Measurements from ENCODE around the gene KCNJ9. TPM values are rescaled to one million over a fixed set of nuclear protein-coding genes. Genes with fewer than 3 reads are reported as not detected.

The KCNJ9 gene
- total RNA-seq, 1 donor from 2014 or later = not detected

DNA sequence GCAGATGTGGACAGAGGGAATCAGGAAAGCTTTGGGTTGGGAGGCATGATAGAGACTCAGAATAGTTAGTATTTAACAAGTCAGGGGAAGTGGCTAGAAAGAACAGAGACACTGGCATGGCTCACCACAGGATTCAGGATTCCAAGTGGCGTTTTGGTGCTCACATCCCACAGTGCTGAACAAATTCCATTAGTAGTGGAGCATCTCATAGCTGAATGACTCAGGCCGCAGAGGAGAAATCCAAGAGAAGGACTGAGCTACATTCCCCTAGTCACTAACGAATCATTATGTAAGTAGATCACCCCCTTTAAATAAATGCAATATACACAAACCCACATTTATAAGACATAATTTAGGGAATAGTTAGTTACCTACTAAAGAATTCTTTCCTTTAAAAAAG, 5.0 kb upstream of the KCNJ9 start:
- no peak overlapping the region for H3K27ac ChIP-seq (ENCODE audit: low read depth, low read length)
- DNase-seq (ENCODE audit: low read depth) (peak; percentile 17), FAIRE-seq (no peak)
- peaks cover 6% of the 10 kb centered on the region for H3K4me1 ChIP-seq (ENCODE audit: insufficient read depth, low read length)
- H3K4me3 Mint-ChIP-seq (ENCODE audit: unreplicated experiment) = no peak overlapping the region
- no peak overlapping the region for H3K4me2 ChIP-seq (ENCODE audit: low read length)
- peaks cover 39% of the 10 kb centered on the region for H3K27me3 ChIP-seq (ENCODE audit: insufficient read depth, low read length)
- H4K20me1 ChIP-seq (ENCODE audit: insufficient read depth, low read length) = no peaks in the 10 kb centered on the region
- H3K4me3 ChIP-seq (ENCODE audit: insufficient read depth, low read depth, low read length) = no peak overlapping the region
- no peak overlapping the region for H3K9ac ChIP-seq (ENCODE audit: low read length)
- H3K9me3 ChIP-seq (ENCODE audit: insufficient read depth, low read depth, low read length) = no peaks in the 10 kb centered on the region
- H3K27me3 Mint-ChIP-seq (ENCODE audit: low read depth, unreplicated experiment) = peaks cover 55% of the 10 kb centered on the region
- H2AFZ ChIP-seq (ENCODE audit: low read depth, low read length) = no peak overlapping the region
- H3K36me3 ChIP-seq (ENCODE audit: insufficient read depth, low read length) = no peaks in the 10 kb centered on the region
- TF ChIP-seq, protein P1, sequence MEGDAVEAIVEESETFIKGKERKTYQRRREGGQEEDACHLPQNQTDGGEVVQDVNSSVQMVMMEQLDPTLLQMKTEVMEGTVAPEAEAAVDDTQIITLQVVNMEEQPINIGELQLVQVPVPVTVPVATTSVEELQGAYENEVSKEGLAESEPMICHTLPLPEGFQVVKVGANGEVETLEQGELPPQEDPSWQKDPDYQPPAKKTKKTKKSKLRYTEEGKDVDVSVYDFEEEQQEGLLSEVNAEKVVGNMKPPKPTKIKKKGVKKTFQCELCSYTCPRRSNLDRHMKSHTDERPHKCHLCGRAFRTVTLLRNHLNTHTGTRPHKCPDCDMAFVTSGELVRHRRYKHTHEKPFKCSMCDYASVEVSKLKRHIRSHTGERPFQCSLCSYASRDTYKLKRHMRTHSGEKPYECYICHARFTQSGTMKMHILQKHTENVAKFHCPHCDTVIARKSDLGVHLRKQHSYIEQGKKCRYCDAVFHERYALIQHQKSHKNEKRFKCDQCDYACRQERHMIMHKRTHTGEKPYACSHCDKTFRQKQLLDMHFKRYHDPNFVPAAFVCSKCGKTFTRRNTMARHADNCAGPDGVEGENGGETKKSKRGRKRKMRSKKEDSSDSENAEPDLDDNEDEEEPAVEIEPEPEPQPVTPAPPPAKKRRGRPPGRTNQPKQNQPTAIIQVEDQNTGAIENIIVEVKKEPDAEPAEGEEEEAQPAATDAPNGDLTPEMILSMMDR (IDR thresholded peaks at IDR 0.05; ENCODE audit: insufficient read depth, low read depth, low read length) = no peak
- TF ChIP-seq EZH2 (IDR thresholded peaks at IDR 0.05; ENCODE audit: insufficient read depth, low read length) = no peak
- H3K36me3 Mint-ChIP-seq (ENCODE audit: low read depth, unreplicated experiment) = no peaks in the 10 kb centered on the region
- no peaks in the 10 kb centered on the region for H3K79me2 ChIP-seq (ENCODE audit: insufficient read depth, low read length)
- peaks cover 4% of the 10 kb centered on the region for H3K4me1 Mint-ChIP-seq (ENCODE audit: low read depth, unreplicated experiment)
- no peak overlapping the region for H3K27ac Mint-ChIP-seq (ENCODE audit: unreplicated experiment)
- H3K9me3 Mint-ChIP-seq (ENCODE audit: unreplicated experiment) = no peaks in the 10 kb centered on the region

DNA sequence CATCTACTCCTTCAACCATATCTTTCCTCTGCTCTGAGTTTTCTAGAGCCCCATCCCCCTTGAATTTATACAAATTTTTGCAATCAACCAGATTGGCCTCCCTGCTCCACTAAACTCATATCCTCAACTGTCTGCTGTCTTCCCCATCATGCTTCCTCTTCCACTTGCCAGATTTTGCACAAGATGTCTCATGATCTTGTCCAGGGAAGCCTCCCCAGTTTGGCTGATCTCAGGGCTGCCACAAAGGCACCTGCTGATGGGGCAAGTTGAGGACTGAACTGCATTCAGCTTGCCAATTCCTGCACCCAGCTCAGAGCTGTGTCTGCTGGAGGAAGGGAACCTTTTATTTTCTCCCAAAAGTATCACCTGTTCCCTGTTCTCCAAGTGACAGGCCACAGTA, 3.9 kb upstream of the KCNJ9 start:
- DNase-seq (ENCODE audit: low read depth) (no peak), FAIRE-seq (no peak)
- H3K9me3 ChIP-seq (ENCODE audit: insufficient read depth, low read depth, low read length) = no peaks in the 10 kb centered on the region
- no peaks in the 10 kb centered on the region for H3K79me2 ChIP-seq (ENCODE audit: insufficient read depth, low read length)
- no peaks in the 10 kb centered on the region for H4K20me1 ChIP-seq (ENCODE audit: insufficient read depth, low read length)
- no peaks in the 10 kb centered on the region for H3K36me3 Mint-ChIP-seq (ENCODE audit: low read depth, unreplicated experiment)
- H3K4me3 ChIP-seq (ENCODE audit: insufficient read depth, low read depth, low read length) = no peak overlapping the region
- peaks cover 43% of the 10 kb centered on the region for H3K27me3 ChIP-seq (ENCODE audit: insufficient read depth, low read length)
- H2AFZ ChIP-seq (ENCODE audit: low read depth, low read length) = no peak overlapping the region
- peaks cover 6% of the 10 kb centered on the region for H3K4me1 ChIP-seq (ENCODE audit: insufficient read depth, low read length)
- peaks cover 4% of the 10 kb centered on the region for H3K4me1 Mint-ChIP-seq (ENCODE audit: low read depth, unreplicated experiment)
- no peak overlapping the region for H3K27ac Mint-ChIP-seq (ENCODE audit: unreplicated experiment)
- H3K36me3 ChIP-seq (ENCODE audit: insufficient read depth, low read length) = no peaks in the 10 kb centered on the region
- peaks cover 56% of the 10 kb centered on the region for H3K27me3 Mint-ChIP-seq (ENCODE audit: low read depth, unreplicated experiment)
- no peak overlapping the region for H3K4me3 Mint-ChIP-seq (ENCODE audit: unreplicated experiment)
- no peak overlapping the region for H3K27ac ChIP-seq (ENCODE audit: low read depth, low read length)
- H3K9ac ChIP-seq (ENCODE audit: low read length) = no peak overlapping the region
- no peaks in the 10 kb centered on the region for H3K9me3 Mint-ChIP-seq (ENCODE audit: unreplicated experiment)
- H3K4me2 ChIP-seq (ENCODE audit: low read length) = no peak overlapping the region
- TF ChIP-seq, protein P1 (IDR thresholded peaks at IDR 0.05; ENCODE audit: insufficient read depth, low read depth, low read length) = no peak
- TF ChIP-seq EZH2 (IDR thresholded peaks at IDR 0.05; ENCODE audit: insufficient read depth, low read length) = no peak

DNA sequence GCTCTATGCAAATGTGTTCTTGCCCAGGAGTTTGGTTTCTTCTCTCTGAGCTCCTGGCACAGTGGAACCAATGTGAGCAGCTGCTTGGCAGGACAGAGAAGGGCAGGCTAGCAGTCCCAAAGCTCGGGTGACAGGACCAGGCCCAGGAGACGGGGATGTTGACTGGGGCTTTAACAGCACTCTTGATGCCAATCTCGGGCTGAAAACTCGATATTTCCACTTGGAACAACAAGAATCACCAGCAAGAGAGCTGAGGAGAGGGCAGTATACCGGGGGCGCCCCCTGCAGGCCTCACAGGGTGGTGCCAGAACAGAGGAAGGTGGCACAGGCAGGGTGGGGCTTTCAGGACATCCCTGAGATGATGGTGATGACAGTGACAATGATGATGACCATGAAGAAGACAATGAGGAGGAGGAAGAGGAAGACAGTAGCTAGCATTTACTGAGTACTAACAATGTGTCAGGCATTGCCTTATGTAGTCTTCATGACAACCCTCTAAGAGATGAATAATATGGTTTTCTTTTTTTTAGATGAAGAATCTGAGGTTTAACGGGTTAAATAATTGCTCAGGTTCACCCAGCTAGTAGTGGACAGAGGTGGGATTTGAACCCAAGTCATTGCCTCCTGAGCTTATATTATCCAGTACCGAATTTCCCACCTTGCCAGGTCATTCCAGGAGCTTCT, 2.7 kb upstream of the KCNJ9 start:
- peaks cover 6% of the 10 kb centered on the region for H3K4me1 ChIP-seq (ENCODE audit: insufficient read depth, low read length)
- Mint-ChIP-seq H3K27me3 (ENCODE audit: low read depth, unreplicated experiment) (peaks cover 59% of the 10 kb centered on the region), H3K36me3 (ENCODE audit: low read depth, unreplicated experiment) (no peaks in the 10 kb centered on the region), H3K4me1 (ENCODE audit: low read depth, unreplicated experiment) (peaks cover 4% of the 10 kb centered on the region), H3K9me3 (ENCODE audit: unreplicated experiment) (peaks cover 1% of the 10 kb centered on the region), H3K27ac (ENCODE audit: unreplicated experiment) (no peak overlapping the region), H3K4me3 (ENCODE audit: unreplicated experiment) (no peak overlapping the region)
- H3K27ac ChIP-seq (ENCODE audit: low read depth, low read length) = no peak overlapping the region
- no peak overlapping the region for H2AFZ ChIP-seq (ENCODE audit: low read depth, low read length)
- H3K9ac ChIP-seq (ENCODE audit: low read length) = no peak overlapping the region
- H3K9me3 ChIP-seq (ENCODE audit: insufficient read depth, low read depth, low read length) = no peaks in the 10 kb centered on the region
- DNase-seq (ENCODE audit: low read depth) = no peak
- no peaks in the 10 kb centered on the region for H4K20me1 ChIP-seq (ENCODE audit: insufficient read depth, low read length)
- TF ChIP-seq EZH2 (IDR thresholded peaks at IDR 0.05; ENCODE audit: insufficient read depth, low read length) = no peak
- TF ChIP-seq, protein P1 (IDR thresholded peaks at IDR 0.05; ENCODE audit: insufficient read depth, low read depth, low read length) = peak; percentile 58
- FAIRE-seq = no peak
- no peak overlapping the region for H3K4me2 ChIP-seq (ENCODE audit: low read length)
- no peaks in the 10 kb centered on the region for H3K79me2 ChIP-seq (ENCODE audit: insufficient read depth, low read length)
- no peak overlapping the region for H3K4me3 ChIP-seq (ENCODE audit: insufficient read depth, low read depth, low read length)
- peaks cover 54% of the 10 kb centered on the region for H3K27me3 ChIP-seq (ENCODE audit: insufficient read depth, low read length)
- no peaks in the 10 kb centered on the region for H3K36me3 ChIP-seq (ENCODE audit: insufficient read depth, low read length)

All from astrocyte (in vitro differentiated cells and primary cell).